GM12874 (cell line): ENCODE measurements around the gene FAM107B.

ENCODE experiments used
- CTCF ChIP-seq: IDR thresholded peaks from 2 replicates; pipeline ENCODE4 v1.5.1; 2011; ENCODE audit warnings: low read depth, mild to moderate bottlenecking, control low read depth, low read length, moderate library complexity; ENCODE audit not compliant: insufficient read depth

Gene FAM107B

DNA sequence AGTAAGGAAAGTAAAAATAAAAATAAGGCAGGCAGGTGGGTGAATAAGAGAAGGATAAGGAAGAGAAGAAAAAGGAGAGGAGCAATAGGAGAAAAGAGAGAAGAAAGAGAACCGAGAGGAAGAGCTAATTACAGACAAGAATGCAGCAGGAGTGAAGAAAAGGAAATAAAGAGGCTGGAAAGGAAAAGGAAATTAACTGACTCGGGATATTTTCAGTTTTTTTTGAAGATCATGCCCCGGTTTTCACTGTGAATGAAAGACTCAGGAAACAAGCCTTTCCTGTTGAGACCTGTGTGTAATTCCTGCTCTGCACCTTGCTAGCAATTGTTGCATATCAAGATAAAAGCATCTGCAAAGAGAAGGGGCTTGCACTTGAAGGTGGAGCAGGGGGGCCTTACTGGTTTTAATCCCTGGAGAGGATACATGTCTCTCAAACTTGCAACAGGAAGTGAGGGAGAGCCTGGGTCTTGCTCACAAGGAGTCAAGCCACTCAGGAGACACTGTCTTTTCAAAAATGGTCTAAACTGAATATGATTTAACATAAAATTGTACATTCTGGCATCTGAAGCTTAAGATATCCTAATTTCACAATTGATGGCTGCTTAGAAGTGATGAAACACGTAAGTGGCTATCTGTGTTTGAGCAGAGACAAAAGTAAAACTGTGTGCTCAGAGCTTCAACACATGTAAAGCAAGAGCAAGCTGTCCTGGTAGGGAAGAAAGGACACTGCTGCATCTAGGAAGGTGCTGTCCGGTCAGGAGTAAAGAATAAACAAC lies 157.6 kb downstream of the FAM107B start:
- no peak for TF ChIP-seq CTCF

DNA sequence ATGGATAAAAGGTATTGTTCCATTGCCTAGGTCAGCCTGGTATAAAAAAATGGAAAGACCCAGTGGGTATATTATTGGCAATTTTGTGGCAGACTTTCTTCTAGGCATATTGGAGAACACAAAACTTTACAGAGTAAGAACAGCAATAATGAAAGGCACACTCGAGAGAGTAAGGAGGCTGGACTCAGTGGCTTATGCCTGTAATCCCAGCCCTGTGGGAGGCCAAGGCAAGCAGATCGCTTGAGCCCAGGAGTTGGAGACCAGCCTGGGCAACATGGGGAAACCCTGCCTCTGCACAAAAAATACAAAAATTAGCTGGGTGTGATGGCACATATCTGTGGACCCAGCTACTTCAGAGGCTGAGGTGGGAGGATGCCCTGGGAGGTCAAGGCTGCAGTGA lies 158.2 kb downstream of the FAM107B start:
- no peak for TF ChIP-seq CTCF

GRCh38 chr10:14613588-14613920 lies 161.1 kb downstream of the FAM107B start:
- no peak for TF ChIP-seq CTCF

DNA sequence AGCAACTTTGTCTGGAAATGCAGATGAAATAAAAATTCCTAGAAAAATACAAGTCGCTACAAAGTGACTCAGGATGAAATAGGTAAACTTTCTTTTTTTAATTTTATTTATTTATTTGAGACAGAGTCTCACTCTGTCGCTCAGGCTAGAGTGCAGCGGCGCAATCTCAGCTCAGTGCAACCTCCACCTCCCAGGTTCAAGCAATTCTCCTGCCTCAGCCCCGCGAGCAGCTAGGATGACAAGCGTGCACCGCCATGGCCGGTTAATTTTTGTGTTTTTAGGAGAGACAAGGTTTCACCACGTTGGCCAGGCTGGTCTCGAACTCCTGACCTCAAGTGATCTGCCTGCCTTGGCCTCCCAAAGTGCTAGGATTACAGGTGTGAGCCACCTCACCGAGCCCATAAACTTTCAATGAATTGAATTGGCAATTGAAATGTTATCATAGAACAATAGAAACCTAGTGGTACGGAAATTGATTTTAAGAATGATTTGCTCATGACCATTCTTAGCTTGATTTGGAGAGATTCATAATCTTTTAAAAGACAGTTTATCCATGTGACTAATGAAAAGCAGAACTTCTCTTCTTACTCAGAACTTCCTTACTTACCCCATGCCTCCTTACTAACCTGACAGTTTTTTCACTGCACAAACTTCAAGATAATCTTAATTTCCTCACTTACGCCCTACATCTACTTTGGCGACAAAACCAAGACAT lies 161.7 kb downstream of the FAM107B start:
- no peak for TF ChIP-seq CTCF

GRCh38 chr10:14611968-14612693 lies 162.6 kb downstream of the FAM107B start:
- TF ChIP-seq CTCF = no peak

DNA sequence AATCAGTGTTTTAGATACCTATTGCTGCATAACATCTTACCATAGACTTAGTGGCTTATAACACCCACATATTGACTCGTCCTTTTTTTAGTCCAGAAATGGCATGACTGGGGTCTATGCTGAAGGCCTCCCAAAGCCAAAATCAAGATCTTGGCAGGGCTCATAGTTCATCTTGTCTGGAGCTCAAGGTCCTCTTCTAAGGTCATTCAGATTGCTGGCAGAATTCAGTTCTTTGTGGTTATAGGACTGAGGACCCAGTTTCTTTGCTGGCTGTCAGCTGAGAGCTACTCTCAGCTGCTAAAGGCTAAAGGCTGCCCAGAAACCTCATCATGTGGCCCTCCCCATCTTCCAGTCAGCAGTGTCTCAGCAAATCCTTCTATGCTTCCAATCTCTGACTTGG lies 165.5 kb downstream of the FAM107B start:
- no peak for TF ChIP-seq CTCF

- no peak for TF ChIP-seq CTCF
These were observed 166.2 kb downstream of the FAM107B start for GRCh38 chr10:14608381-14609001.
